Activated CD8-positive, alpha-beta T cell treated with anti-CD3 and anti-CD28 coated beads for 36 hours (primary cell): ENCODE data around the gene NCK2. TPM values are rescaled to one million over a fixed set of nuclear protein-coding genes. Genes with fewer than 3 reads are reported as not detected.

Experiments used
- ATAC-seq: fragments of 200-7000 bp; cut with Tn5 transposase; one replicate; pipeline ENCODE4 v1.10.0; 2021; ENCODE audit warnings: mild to moderate bottlenecking, moderate library complexity
- CTCF ChIA-PET: fragments of 350-600 bp; sonication (Branson Sonifier 250); formaldehyde crosslinking; loops from one replicate; lab custom pipeline; 2021; ENCODE audit warnings: antibody characterized with exemption; lab: Charles Lee
- POLR2A ChIA-PET: fragments of 350-600 bp; sonication (Branson Sonifier 250); formaldehyde crosslinking; loops from one replicate; lab custom pipeline; 2021; ENCODE audit warnings: antibody characterized with exemption; lab: Charles Lee
- DNase-seq: peaks from one replicate; pipeline ENCODE4 v3.0.0-alpha.2; 2020
- H3K27ac Mint-ChIP-seq: one replicate; pipeline ENCODE4 v1.8.0; 2021; ENCODE audit warnings: mild to moderate bottlenecking, mixed read lengths
- H3K27me3 Mint-ChIP-seq: one replicate; pipeline ENCODE4 v1.8.0; 2021; ENCODE audit warnings: mixed read lengths
- H3K36me3 Mint-ChIP-seq: one replicate; pipeline ENCODE4 v1.8.0; 2021; ENCODE audit warnings: low read depth, mixed read lengths
- H3K4me1 Mint-ChIP-seq: one replicate; pipeline ENCODE4 v1.8.0; 2021; ENCODE audit warnings: low read depth, mixed read lengths
- H3K4me3 Mint-ChIP-seq: one replicate; pipeline ENCODE4 v1.8.0; 2021; ENCODE audit warnings: mild to moderate bottlenecking, moderate library complexity, mixed read lengths
- H3K9me3 Mint-ChIP-seq: one replicate; pipeline ENCODE4 v1.8.0; 2021; ENCODE audit warnings: mixed read lengths
- CTCF ChIP-seq: fragments of 200-600 bp; IDR thresholded peaks from one replicate; pipeline ENCODE4 v1.8.0; 2022; ENCODE audit warnings: antibody characterized with exemption, mild to moderate bottlenecking
- intact Hi-C: fragments of 100-400 bp; cut with micrococcal nuclease; formaldehyde crosslinking; loops from one replicate; pipeline ENCODE4 v1.10.0; 2022
- total RNA-seq, 2 experiments: library from RNA; stranded (reverse); gene quantifications; one replicate each; pipeline ENCODE4 v1.2.3, GENCODE V29; 2021

NCK2 gene
- total RNA-seq, 2 experiments from 2014 or later = 68.3 to 69.7 TPM

GRCh38 chr2:105772362-105772761, 27.6 kb downstream of the NCK2 start:
- POLR2A ChIA-PET = interaction anchor here (0.6 to 2.5 kb wide), 4 partner anchors 15 to 202 kb away, joined by 3 to 8 read pairs (median 4); no protein-coding TSS in a partner anchor
- H3K4me3 Mint-ChIP-seq = no peak overlapping the region
- intact Hi-C loops = no loop called here
- H3K36me3 Mint-ChIP-seq = peaks cover 44% of the 10 kb centered on the region
- CTCF ChIA-PET = interaction anchor here (1.0 to 2.4 kb wide), 6 partner anchors 10 to 311 kb away, joined by 3 to 9 read pairs (median 4); no protein-coding TSS in a partner anchor
- H3K27ac Mint-ChIP-seq = peak overlapping the region; percentile 84
- no peak for DNase-seq
- H3K9me3 Mint-ChIP-seq = no peaks in the 10 kb centered on the region
- no peaks in the 10 kb centered on the region for H3K27me3 Mint-ChIP-seq
- ATAC-seq = no peak
- peaks cover 93% of the 10 kb centered on the region for H3K4me1 Mint-ChIP-seq
- no peak for TF ChIP-seq CTCF

- no peak for TF ChIP-seq CTCF
- peaks cover 38% of the 10 kb centered on the region for H3K36me3 Mint-ChIP-seq
- intact Hi-C loops = no loop called here
- H3K4me1 Mint-ChIP-seq = peaks cover 93% of the 10 kb centered on the region
- H3K4me3 Mint-ChIP-seq = no peak overlapping the region
- no peaks in the 10 kb centered on the region for H3K27me3 Mint-ChIP-seq
- peak overlapping the region; percentile 84 for H3K27ac Mint-ChIP-seq
- DNase-seq (no peak), ATAC-seq (no peak)
- POLR2A ChIA-PET = interaction anchor here (1.3 to 2.5 kb wide), 4 partner anchors 10 to 19 kb away, joined by 3 to 8 read pairs (median 4); no protein-coding TSS in a partner anchor
- CTCF ChIA-PET = interaction anchor here (0.9 kb wide), 1 partner anchor 9 kb away, joined by 3 read pairs; no protein-coding TSS in a partner anchor
- H3K9me3 Mint-ChIP-seq = no peaks in the 10 kb centered on the region
These were observed 28.9 kb downstream of the NCK2 start for GRCh38 chr2:105773568-105773967.

DNA sequence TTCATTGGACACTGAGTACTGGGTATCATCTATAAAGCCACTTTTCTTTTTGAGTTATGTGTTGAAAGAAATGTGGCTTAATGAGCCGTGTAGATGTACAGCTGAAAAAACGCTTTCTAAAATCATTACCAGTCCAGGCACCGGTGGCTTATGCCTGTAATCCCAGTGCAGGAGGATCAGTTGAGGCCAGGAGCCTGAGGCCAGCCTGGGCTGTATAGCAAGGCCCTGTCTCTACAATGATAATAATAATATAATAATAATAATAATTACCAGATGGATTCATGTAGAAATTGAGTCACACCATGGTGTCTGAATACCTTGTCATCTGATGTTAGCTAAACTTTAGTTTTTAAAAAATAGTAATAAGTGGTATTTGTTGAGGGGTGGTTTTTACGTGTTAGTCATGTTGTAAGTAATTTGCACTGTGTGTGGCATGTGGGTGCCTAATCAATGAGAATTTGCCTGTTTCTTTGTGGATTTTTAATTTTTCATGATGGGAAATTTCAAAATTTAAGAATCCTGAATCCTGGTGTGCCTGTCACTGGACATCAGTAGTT, 30.1 kb downstream of the NCK2 start:
- no peak for ATAC-seq
- Mint-ChIP-seq H3K27me3 (no peaks in the 10 kb centered on the region), H3K4me3 (peak overlapping the region; percentile 46), H3K9me3 (no peaks in the 10 kb centered on the region), H3K27ac (peak overlapping the region; percentile 90), H3K4me1 (peaks cover 88% of the 10 kb centered on the region), H3K36me3 (peaks cover 35% of the 10 kb centered on the region)
- intact Hi-C loops = no loop called here
- CTCF ChIA-PET = interaction anchor here (0.9 to 1.7 kb wide), 3 partner anchors 32 to 198 kb away, joined by 3 to 5 read pairs (median 4); no protein-coding TSS in a partner anchor
- POLR2A ChIA-PET = interaction anchor here (1.6 to 4.3 kb wide), 2 partner anchors 12 to 23 kb away, joined by 5 to 23 read pairs; no protein-coding TSS in a partner anchor
- TF ChIP-seq CTCF = no peak
- DNase-seq = no peak

- intact Hi-C loops = no loop called here
- peaks cover 42% of the 10 kb centered on the region for H3K36me3 Mint-ChIP-seq
- H3K9me3 Mint-ChIP-seq = no peaks in the 10 kb centered on the region
- CTCF ChIA-PET = interaction anchor here (0.9 to 1.7 kb wide), 4 partner anchors 33 to 199 kb away, joined by 3 to 5 read pairs (median 4); no protein-coding TSS in a partner anchor
- peaks cover 90% of the 10 kb centered on the region for H3K4me1 Mint-ChIP-seq
- peak; percentile 63 for DNase-seq
- H3K27me3 Mint-ChIP-seq = no peaks in the 10 kb centered on the region
- POLR2A ChIA-PET = interaction anchor here (0.5 to 4.3 kb wide), 8 partner anchors 8 to 81 kb away, joined by 3 to 23 read pairs (median 5); no protein-coding TSS in a partner anchor
- peak overlapping the region; percentile 87 for H3K27ac Mint-ChIP-seq
- no peak for TF ChIP-seq CTCF
- H3K4me3 Mint-ChIP-seq = peak overlapping the region; percentile 52
- ATAC-seq = peak; percentile 70
These were observed 31.3 kb downstream of the NCK2 start for GRCh38 chr2:105775809-105776559.
